ENCODE data around the gene TAB2. TPM values are rescaled to one million over a fixed set of nuclear protein-coding genes. Genes with fewer than 3 reads are reported as not detected.

TAB2 gene
- total RNA-seq, 1 experiment from 2014 or later: 56.7 TPM

DNA sequence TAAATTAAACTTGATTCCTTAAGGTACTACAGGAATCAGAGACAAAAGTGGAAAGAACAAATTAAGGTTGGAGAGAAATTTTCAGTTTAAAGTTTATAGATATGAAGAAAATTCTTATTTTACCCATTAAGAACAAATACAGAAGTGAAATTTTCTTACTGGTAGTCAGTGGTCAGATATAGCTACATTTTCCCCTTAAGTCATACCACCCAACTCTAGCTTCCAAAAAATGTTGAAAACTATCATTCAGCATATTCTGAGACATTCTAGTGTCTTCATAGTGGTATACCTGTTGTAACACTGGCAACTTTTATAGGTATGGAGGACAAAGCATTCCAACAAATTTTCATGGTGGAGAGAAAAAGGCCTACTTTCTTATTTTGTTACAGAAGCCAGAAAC lies 67.0 kb downstream of the TAB2 start:
- RAD21 ChIA-PET (ENCODE audit: low non-redundant PET in 1 of 2, low total read pairs in 2 of 2, uncharacterized antibody in 2 of 2, unreplicated experiment in 2 of 2): no interaction called here
- Histone ChIP-seq H3K9me3 (ENCODE audit: control insufficient read depth in 1 of 2, insufficient read depth in 1 of 2, low read depth in 1 of 2, low read length in 2 of 2) (no peaks in the 10 kb centered on the region; a peak in 1 of 4 replicates), H3K4me1 (ENCODE audit: control insufficient read depth in 1 of 2, insufficient read depth in 2 of 2, low read length in 2 of 2) (no peaks in the 10 kb centered on the region), H3K9me2 (ENCODE audit: insufficient read depth) (no peaks in the 10 kb centered on the region), H3K79me2 (ENCODE audit: insufficient read depth, low read length) (peaks cover 28% of the 10 kb centered on the region), H3K27me3 (ENCODE audit: insufficient read depth, low read length) (no peaks in the 10 kb centered on the region), H4K20me1 (ENCODE audit: insufficient read depth) (peaks cover 4% of the 10 kb centered on the region; the same call in 1 of the 2 replicates), H2AFZ (ENCODE audit: low read depth, low read length, poor library complexity, severe bottlenecking) (no peak overlapping the region), H3K4me3 (replicated peaks in 1 of 2; ENCODE audit: low read depth in 1 of 2, low read length in 2 of 2) (no peak overlapping the region), H3K36me3 (ENCODE audit: control insufficient read depth in 1 of 2, insufficient read depth in 2 of 2, low read length in 2 of 2) (peaks cover under 1 to 5% of the 10 kb centered on the region in 2 experiments; a peak in 3 of 4 replicates), H3K9ac (ENCODE audit: low read length) (no peak overlapping the region), H3K4me2 (ENCODE audit: low read length) (no peak overlapping the region), H3K27ac (ENCODE audit: low read depth, low read length) (no peak overlapping the region)
- TF ChIP-seq EGR1 (IDR thresholded peaks at IDR 0.05; ENCODE audit: low read depth) (no peak), JUND (IDR thresholded peaks at IDR 0.05) (no peak)
- POLR2A ChIA-PET: no interaction called here
- CTCF ChIA-PET: no interaction called here
- intact Hi-C loops (cut with micrococcal nuclease): no loop called here
- ATAC-seq (no peak), DNase-seq (ENCODE audit: low read depth, low spot score) (no peak)
- BruUV-seq (replicated peaks): no TSS peak

DNA sequence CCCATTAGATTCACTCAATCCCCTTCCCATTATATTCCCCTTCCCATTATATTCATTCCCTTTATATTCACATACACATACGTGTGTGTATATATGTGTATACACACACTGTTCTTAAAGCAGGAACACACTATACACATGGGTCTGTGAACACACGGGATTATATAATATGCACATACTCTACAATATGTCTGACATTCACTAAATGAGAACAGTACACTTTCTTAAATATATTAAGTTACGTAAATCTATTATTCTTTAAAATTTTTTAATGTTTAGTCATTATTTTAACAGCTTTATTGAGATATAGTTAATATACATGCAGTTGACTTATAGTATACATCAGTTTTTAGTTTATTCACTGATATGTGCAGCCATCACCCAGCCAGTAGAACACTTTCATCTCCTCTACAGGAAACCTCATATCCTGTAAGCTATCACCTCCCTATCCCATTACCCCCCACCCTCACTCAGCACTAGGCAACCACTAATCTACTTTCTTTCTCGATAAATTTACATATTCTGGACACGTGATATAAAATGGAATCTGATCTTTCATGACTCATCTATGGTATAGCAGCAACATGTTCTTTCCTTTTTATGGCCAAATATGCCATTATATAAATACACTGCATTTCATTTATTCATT lies 68.6 kb downstream of the TAB2 start:
- Histone ChIP-seq H3K9me2 (ENCODE audit: insufficient read depth) (no peaks in the 10 kb centered on the region), H3K9ac (ENCODE audit: low read length) (no peak overlapping the region), H3K9me3 (ENCODE audit: control insufficient read depth in 1 of 2, insufficient read depth in 1 of 2, low read depth in 1 of 2, low read length in 2 of 2) (no peaks in the 10 kb centered on the region; a peak in 1 of 4 replicates), H3K4me2 (ENCODE audit: low read length) (no peak overlapping the region), H3K36me3 (ENCODE audit: control insufficient read depth in 1 of 2, insufficient read depth in 2 of 2, low read length in 2 of 2) (no peaks in the 10 kb centered on the region; a peak in 1 of 4 replicates), H3K79me2 (ENCODE audit: insufficient read depth, low read length) (peaks cover 31% of the 10 kb centered on the region), H4K20me1 (ENCODE audit: insufficient read depth) (peaks cover 4% of the 10 kb centered on the region; the same call in 1 of the 2 replicates), H3K27me3 (ENCODE audit: insufficient read depth, low read length) (no peaks in the 10 kb centered on the region), H2AFZ (ENCODE audit: low read depth, low read length, poor library complexity, severe bottlenecking) (no peak overlapping the region), H3K27ac (ENCODE audit: low read depth, low read length) (no peak overlapping the region), H3K4me3 (replicated peaks in 1 of 2; ENCODE audit: low read depth in 1 of 2, low read length in 2 of 2) (no peak overlapping the region), H3K4me1 (ENCODE audit: control insufficient read depth in 1 of 2, insufficient read depth in 2 of 2, low read length in 2 of 2) (no peaks in the 10 kb centered on the region)
- POLR2A ChIA-PET: no interaction called here
- DNase-seq (ENCODE audit: low read depth, low spot score): no peak
- CTCF ChIA-PET: no interaction called here
- BruUV-seq (replicated peaks): no TSS peak
- intact Hi-C loops (cut with micrococcal nuclease): no loop called here
- no peak for ATAC-seq
- TF ChIP-seq, protein P1, sequence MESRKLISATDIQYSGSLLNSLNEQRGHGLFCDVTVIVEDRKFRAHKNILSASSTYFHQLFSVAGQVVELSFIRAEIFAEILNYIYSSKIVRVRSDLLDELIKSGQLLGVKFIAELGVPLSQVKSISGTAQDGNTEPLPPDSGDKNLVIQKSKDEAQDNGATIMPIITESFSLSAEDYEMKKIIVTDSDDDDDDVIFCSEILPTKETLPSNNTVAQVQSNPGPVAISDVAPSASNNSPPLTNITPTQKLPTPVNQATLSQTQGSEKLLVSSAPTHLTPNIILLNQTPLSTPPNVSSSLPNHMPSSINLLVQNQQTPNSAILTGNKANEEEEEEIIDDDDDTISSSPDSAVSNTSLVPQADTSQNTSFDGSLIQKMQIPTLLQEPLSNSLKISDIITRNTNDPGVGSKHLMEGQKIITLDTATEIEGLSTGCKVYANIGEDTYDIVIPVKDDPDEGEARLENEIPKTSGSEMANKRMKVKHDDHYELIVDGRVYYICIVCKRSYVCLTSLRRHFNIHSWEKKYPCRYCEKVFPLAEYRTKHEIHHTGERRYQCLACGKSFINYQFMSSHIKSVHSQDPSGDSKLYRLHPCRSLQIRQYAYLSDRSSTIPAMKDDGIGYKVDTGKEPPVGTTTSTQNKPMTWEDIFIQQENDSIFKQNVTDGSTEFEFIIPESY (IDR thresholded peaks at IDR 0.05; ENCODE audit: extremely low read depth, insufficient replicate concordance, low read length): no peak
- TF ChIP-seq YY1 (IDR thresholded peaks at IDR 0.05; ENCODE audit: extremely low read depth, insufficient replicate concordance, low read depth, low read length) (no peak), FOSL1 (IDR thresholded peaks at IDR 0.05; ENCODE audit: low read depth) (no peak), SRF (IDR thresholded peaks at IDR 0.05; ENCODE audit: low read depth) (no peak), EGR1 (IDR thresholded peaks at IDR 0.05; ENCODE audit: low read depth) (no peak), TCF7L2 (IDR thresholded peaks at IDR 0.05; ENCODE audit: borderline replicate concordance, extremely low read depth, insufficient read depth, insufficient read length) (no peak), CBX3 (IDR thresholded peaks at IDR 0.05; ENCODE audit: low read depth) (no peak), POLR2A (IDR thresholded peaks at IDR 0.05; ENCODE audit: borderline replicate concordance, extremely low read depth, insufficient read depth, insufficient read length) (no peak), JUND (IDR thresholded peaks at IDR 0.05) (no peak)
- TF ChIP-seq, protein P2, sequence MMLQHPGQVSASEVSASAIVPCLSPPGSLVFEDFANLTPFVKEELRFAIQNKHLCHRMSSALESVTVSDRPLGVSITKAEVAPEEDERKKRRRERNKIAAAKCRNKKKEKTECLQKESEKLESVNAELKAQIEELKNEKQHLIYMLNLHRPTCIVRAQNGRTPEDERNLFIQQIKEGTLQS (IDR thresholded peaks at IDR 0.05): no peak
- RAD21 ChIA-PET (ENCODE audit: low non-redundant PET in 1 of 2, low total read pairs in 2 of 2, uncharacterized antibody in 2 of 2, unreplicated experiment in 2 of 2): no interaction called here

All from HCT116 (cell line).